GM19324 (cell line): ENCODE measurements around the gene IL16.

Experiments used
- ATAC-seq: cut with Tn5 transposase; IDR thresholded peaks from one replicate; pipeline ENCODE4 v1.9.1; 2021; ENCODE audit warnings: mild to moderate bottlenecking, moderate library complexity; ENCODE audit not compliant: unreplicated experiment, low FRiP score

IL16 gene

DNA sequence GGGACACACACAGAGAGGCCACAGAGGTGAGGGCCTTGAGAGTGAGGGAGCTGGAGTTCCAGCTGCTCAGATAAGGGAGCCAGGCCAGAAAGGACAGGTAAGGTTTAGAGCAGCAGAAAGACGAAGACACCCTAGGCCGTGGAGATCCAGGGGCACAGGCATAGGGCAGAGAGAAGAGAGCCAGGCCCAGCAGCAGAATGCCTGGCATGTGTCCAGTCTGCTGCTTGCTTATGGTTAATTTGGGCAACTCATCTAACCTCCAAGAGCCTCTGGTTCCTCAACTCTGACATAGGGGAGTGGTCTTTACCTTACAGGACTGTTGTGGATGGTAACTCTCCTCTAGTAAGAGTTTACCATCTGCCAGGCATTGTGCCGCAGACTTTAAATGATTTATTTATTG, 91.4 kb downstream of the IL16 start:
- no peak for ATAC-seq

DNA sequence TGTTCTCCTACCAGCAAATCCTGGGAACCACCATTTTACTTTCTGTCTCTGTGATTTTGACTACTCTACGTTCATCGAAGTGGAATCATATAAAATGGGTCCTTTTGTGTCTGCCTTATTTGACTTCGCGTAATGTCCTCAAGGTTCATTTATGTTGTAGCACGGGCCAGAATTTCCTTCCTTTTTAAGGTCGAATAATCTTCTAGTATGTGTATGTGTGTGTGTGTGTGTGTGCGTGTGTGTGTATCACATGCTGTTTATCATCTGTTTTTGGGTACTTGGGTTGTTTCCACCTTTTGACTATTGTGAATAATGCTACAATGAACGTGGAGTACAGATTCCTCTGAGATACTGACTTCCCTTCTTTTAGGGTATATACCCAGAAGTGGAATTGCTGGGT, 91.9 kb downstream of the IL16 start:
- no peak for ATAC-seq

- no peak for ATAC-seq
Observed at GRCh38 chr15:81289910-81290309, 93.2 kb downstream of the IL16 start.

- no peak for ATAC-seq
Observed at GRCh38 chr15:81291916-81292522, 95.3 kb downstream of the IL16 start.

- ATAC-seq = no peak
Observed at GRCh38 chr15:81292523-81293001, 95.9 kb downstream of the IL16 start.

GRCh38 chr15:81293728-81294515, 97.2 kb downstream of the IL16 start:
- peak; percentile 66 for ATAC-seq

DNA sequence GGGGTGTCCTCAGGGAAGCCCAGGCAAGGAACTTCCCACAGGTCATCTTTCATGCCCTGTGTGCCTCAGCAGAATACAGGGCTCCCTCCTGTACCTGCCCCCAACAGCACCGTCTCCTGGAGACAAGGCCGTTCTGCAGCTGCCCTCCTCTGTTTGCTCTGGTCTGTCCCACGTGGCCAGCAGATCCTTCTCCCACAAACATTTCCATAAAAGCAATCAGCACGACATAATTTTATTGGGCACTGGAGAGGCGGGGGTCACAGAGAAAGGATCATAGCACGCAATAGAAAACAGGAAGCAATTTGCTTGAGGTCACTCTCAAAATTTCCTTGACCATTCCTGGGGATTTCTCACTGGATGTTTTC, 97.8 kb downstream of the IL16 start:
- no peak for ATAC-seq

DNA sequence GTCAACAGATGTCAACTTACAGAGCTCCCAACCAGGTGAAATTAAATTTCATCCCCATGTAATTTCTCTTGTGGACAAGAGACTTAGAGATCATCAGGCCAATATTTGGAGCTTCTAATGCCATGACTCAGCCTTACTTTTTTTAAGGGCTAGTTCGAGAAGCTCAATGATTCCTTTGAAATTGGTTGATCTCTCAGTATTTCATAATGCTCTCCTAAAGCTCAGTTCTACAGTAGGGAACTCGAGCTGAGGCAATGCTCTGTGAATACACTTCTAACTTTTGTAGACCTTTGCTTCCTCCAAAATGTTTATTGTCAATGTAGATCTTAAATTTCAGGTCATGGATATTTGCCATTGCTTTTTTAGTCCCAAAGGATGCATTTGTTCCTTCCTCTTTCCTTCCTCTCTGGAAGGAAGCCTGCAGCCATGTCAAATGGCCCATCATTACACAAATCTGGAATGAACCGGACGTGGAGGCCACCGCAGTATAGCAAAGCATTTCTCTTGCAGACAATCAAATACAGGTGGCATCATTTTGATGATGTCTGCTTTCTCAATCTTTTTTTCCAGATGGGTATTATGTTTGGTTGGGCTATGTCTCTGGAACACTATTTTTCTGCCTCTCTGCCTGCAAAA, 98.9 kb downstream of the IL16 start:
- no peak for ATAC-seq

DNA sequence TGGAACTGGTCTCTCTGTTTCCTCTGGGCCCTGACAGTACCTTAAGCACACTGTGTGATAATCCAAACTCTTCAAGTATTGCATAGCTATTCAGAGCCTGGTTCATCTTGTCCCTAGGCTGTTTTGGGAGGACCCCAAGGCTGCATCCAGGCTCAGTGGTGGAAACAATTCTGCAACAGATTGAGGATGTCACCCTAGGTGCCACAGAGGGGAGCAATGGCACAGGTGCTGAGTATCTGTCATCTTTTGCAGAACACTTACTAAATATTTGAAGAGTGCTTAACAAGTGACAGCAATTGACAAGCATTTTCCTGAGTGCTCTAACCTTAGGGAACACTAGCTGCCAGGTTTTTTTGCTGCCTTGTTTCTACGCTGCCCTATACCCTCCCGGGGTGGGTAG, 99.5 kb downstream of the IL16 start:
- ATAC-seq = no peak

DNA sequence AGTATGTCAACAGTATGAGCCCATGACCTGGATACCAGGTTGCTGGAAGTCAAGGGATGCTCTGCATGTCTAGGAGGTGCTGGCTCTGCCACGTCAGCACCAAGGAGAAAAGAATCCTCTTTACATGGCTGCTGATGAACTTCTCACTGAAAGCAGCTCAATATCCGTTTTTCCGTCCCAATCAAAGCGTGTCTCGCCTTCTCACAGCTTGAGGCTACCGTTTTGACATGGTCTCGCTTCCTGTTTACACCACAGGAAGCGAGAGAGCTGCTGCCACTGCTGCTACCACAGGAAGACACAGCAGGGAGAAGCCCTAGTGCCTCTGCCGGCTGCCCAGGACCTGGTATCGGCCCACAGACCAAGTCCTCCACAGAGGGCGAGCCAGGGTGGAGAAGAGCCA, 100.0 kb downstream of the IL16 start:
- ATAC-seq = peak; percentile 55

DNA sequence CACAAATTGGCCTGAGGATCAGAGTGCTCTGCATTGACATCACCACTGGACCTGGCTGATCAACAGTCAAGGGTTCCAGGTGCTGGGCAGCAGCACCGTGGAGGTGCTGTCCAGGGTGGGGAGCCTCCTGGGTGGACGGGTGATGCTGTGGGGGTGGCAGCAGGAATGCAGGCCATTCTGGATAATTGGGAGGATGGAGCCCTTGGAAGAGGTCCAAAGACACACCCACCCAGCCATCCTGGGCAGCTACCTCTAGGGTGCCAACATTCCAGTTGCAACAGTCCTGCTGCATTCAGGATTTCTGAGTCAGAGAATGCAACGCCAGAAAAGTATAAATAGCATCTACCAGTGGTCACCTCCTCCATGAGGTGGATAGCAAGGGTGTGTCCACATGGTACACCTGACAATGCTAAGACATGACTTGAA, 100.5 kb downstream of the IL16 start:
- ATAC-seq = peak; percentile 0

GRCh38 chr15:81297603-81298575, 101.2 kb downstream of the IL16 start:
- ATAC-seq = no peak

GRCh38 chr15:81298611-81299010, 101.9 kb downstream of the IL16 start:
- no peak for ATAC-seq

DNA sequence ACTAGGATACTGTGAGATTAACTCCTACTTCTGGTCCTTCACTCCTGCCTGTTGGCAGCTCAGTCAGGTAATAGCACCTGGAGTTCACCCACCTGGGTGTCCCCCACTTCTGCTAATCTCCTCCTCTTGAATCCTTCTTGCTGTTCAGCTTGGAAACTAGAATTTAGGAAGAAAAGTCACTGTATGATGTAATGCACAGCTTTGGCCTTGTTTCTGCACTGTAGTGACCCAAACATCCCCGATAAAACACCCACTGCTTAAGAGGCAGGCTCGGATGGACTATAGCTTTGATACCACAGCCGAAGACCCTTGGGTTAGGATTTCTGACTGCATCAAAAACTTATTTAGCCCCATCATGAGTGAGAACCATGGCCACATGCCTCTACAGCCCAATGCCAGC, 102.5 kb downstream of the IL16 start:
- no peak for ATAC-seq

- ATAC-seq = no peak
Observed at GRCh38 chr15:81299630-81300273, 103.1 kb downstream of the IL16 start.

- no peak for ATAC-seq
Observed at GRCh38 chr15:81301385-81301784, 104.7 kb downstream of the IL16 start.

DNA sequence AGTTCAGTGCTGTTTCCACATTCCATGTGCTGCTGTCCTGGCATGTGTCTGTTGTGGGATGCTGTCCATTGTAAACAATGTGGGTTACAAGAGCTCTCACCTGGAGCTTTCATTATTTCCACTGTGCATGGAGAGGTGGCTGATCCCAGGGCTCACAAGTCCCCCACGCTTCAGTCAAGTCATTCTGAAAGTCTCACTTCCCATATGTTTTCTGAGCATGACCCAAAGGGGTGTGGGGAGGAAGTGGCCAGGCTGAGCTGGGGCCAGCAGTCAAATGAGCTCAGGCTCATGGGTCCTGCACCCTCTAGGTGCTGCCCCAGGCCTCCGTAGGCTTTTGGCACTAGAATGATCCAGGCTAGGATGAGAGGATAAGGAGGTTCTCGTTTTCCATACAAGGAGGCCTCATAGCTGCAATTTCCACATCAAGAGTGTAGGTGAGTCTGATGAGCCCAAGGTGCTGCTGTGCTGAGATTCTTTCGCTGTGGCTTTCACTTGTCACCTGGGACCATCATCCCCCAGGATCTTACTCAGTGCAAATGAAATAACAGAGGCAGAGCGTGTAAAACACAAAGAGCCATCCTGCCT, 105.2 kb downstream of the IL16 start:
- ATAC-seq = peak; percentile 82

- no peak for ATAC-seq
Observed at GRCh38 chr15:81302701-81303109, 106.0 kb downstream of the IL16 start.
